ENCODE results near the gene NFIB. TPM values are rescaled to one million over a fixed set of nuclear protein-coding genes. Genes with fewer than 3 reads are reported as not detected.

NFIB gene
- polyA plus RNA-seq, 1 donor (not counting 4 experiments of a cell fraction or from before 2014, with no cell fraction given): 8.9 TPM

- Histone ChIP-seq H3K9me1 (ENCODE audit: control insufficient read depth, extremely low read depth, insufficient read depth, low read length) (peaks cover 2% of the 10 kb centered on the region), H3K9ac (ENCODE audit: control insufficient read depth, extremely low read depth, insufficient read depth, low read length) (no peak overlapping the region), H3K27me3 (ENCODE audit: control insufficient read depth, extremely low read depth, insufficient read depth, low read length) (no peaks in the 10 kb centered on the region), H3K9me3 (ENCODE audit: control insufficient read depth, low read depth, low read length) (no peaks in the 10 kb centered on the region), H3K4me3 (ENCODE audit: control insufficient read depth in 2 of 3, extremely low read depth in 1 of 3, insufficient read depth in 2 of 3, low read depth in 1 of 3, low read length in 3 of 3) (no peak overlapping the region), H3K36me3 (ENCODE audit: control insufficient read depth in 2 of 2, extremely low read depth in 1 of 2, insufficient read depth in 2 of 2, low read length in 2 of 2) (no peaks in the 10 kb centered on the region), H3K79me2 (ENCODE audit: control insufficient read depth, insufficient read depth, low read length) (peaks cover 44% of the 10 kb centered on the region), H3K27ac (ENCODE audit: control insufficient read depth, insufficient read depth, low read length) (no peak overlapping the region), H3K4me1 (ENCODE audit: control insufficient read depth, extremely low read depth, insufficient read depth, low read length) (peaks cover 34% of the 10 kb centered on the region), H4K20me1 (ENCODE audit: control insufficient read depth, extremely low read depth, insufficient read depth, low read length) (no peaks in the 10 kb centered on the region), H3K4me2 (ENCODE audit: control insufficient read depth, extremely low read depth, insufficient read depth, low read depth, low read length) (no peak overlapping the region), H2AFZ (ENCODE audit: control insufficient read depth, low read length) (no peak overlapping the region)
- no peak for FAIRE-seq
- no peak for DNase-seq (ENCODE audit: low read depth, low spot score)
- TF ChIP-seq EZH2 (IDR thresholded peaks at IDR 0.05; ENCODE audit: low read length) (no peak), CTCF (optimal IDR thresholded peaks at IDR 0.05 in 1 of 3, IDR thresholded peaks at IDR 0.05 in 1 of 3, conservative IDR thresholded peaks at IDR 0.05 in 1 of 3; ENCODE audit: extremely low read depth in 1 of 3, insufficient read depth in 2 of 3, low read length in 3 of 3) (no peak)
- dilution Hi-C loops (cut with MboI; ENCODE audit: extremely low pct_ligation_motif_present, low sequenced_read_pairs): no loop called here
Observed at GRCh38 chr9:14248149-14248548, 65.8 kb downstream of the NFIB start.

GRCh38 chr9:14247577-14247976 is 66.4 kb downstream of the NFIB start:
- Histone ChIP-seq H3K27me3 (ENCODE audit: control insufficient read depth, extremely low read depth, insufficient read depth, low read length) (no peaks in the 10 kb centered on the region), H3K4me1 (ENCODE audit: control insufficient read depth, extremely low read depth, insufficient read depth, low read length) (peaks cover 31% of the 10 kb centered on the region), H3K79me2 (ENCODE audit: control insufficient read depth, insufficient read depth, low read length) (peaks cover 44% of the 10 kb centered on the region), H3K27ac (ENCODE audit: control insufficient read depth, insufficient read depth, low read length) (no peak overlapping the region), H3K36me3 (ENCODE audit: control insufficient read depth in 2 of 2, extremely low read depth in 1 of 2, insufficient read depth in 2 of 2, low read length in 2 of 2) (no peaks in the 10 kb centered on the region), H3K9me3 (ENCODE audit: control insufficient read depth, low read depth, low read length) (no peaks in the 10 kb centered on the region), H3K9ac (ENCODE audit: control insufficient read depth, extremely low read depth, insufficient read depth, low read length) (no peak overlapping the region), H3K4me3 (ENCODE audit: control insufficient read depth in 2 of 3, extremely low read depth in 1 of 3, insufficient read depth in 2 of 3, low read depth in 1 of 3, low read length in 3 of 3) (no peak overlapping the region), H4K20me1 (ENCODE audit: control insufficient read depth, extremely low read depth, insufficient read depth, low read length) (no peaks in the 10 kb centered on the region), H2AFZ (ENCODE audit: control insufficient read depth, low read length) (no peak overlapping the region), H3K9me1 (ENCODE audit: control insufficient read depth, extremely low read depth, insufficient read depth, low read length) (peaks cover 2% of the 10 kb centered on the region), H3K4me2 (ENCODE audit: control insufficient read depth, extremely low read depth, insufficient read depth, low read depth, low read length) (no peak overlapping the region)
- FAIRE-seq (no peak), DNase-seq (ENCODE audit: low read depth, low spot score) (no peak)
- dilution Hi-C loops (cut with MboI; ENCODE audit: extremely low pct_ligation_motif_present, low sequenced_read_pairs): no loop called here
- TF ChIP-seq CTCF (optimal IDR thresholded peaks at IDR 0.05 in 1 of 3, IDR thresholded peaks at IDR 0.05 in 1 of 3, conservative IDR thresholded peaks at IDR 0.05 in 1 of 3; ENCODE audit: extremely low read depth in 1 of 3, insufficient read depth in 2 of 3, low read length in 3 of 3): no peak
- no peak for TF ChIP-seq EZH2 (IDR thresholded peaks at IDR 0.05; ENCODE audit: low read length)

Measured in keratinocyte (primary cell).